ENCODE results near the gene KIF17.

DNA sequence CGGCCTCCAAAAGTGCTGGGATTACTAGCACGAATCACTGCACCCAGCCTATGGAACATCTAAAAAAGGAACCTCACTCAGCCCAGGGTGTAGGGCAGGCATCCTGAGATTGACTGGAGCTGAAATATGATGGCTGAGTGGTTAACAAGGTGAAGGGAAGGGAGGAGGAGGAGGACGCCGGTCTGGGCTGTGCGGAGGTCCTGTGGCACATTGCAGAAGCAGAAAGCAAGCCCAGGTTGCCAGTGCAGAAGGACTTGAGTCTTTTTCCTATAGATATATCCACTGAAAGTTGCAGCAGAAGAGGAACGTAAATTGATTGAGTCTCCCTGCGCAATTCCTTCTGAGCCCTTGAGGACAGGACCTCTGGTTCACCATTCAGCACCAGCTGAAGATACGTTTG is 1.5 kb upstream of the KIF17 start:
- TF ChIP-seq, protein P1, sequence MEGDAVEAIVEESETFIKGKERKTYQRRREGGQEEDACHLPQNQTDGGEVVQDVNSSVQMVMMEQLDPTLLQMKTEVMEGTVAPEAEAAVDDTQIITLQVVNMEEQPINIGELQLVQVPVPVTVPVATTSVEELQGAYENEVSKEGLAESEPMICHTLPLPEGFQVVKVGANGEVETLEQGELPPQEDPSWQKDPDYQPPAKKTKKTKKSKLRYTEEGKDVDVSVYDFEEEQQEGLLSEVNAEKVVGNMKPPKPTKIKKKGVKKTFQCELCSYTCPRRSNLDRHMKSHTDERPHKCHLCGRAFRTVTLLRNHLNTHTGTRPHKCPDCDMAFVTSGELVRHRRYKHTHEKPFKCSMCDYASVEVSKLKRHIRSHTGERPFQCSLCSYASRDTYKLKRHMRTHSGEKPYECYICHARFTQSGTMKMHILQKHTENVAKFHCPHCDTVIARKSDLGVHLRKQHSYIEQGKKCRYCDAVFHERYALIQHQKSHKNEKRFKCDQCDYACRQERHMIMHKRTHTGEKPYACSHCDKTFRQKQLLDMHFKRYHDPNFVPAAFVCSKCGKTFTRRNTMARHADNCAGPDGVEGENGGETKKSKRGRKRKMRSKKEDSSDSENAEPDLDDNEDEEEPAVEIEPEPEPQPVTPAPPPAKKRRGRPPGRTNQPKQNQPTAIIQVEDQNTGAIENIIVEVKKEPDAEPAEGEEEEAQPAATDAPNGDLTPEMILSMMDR (IDR thresholded peaks at IDR 0.05) = no peak
- no peak for TF ChIP-seq EZH2 (IDR thresholded peaks at IDR 0.05)

All from neural progenitor cell (in vitro differentiated cells).